OCI-LY7 (cell line): ENCODE data around the gene CPSF3. TPM values are rescaled to one million over a fixed set of nuclear protein-coding genes. Genes with fewer than 3 reads are reported as not detected.

Experiments used
- Bru-seq: library from RNA; stranded (reverse); fragments of 400-500 nt; gene quantifications from one replicate; lab custom pipeline; 2021; lab: Mats Ljungman, UMichigan
- BruChase-seq, 2 experiments: library from RNA; stranded (reverse); fragments of 400-500 nt; gene quantifications; one replicate each; lab custom pipeline; 2021; lab: Mats Ljungman, UMichigan
- BruUV-seq: library from RNA; stranded (reverse); fragments of 400-500 nt; replicated peaks from 2 replicates; lab custom pipeline; 2021; lab: Mats Ljungman, UMichigan
- CTCF ChIA-PET: fragments of 300-600 bp; sonication (Branson Sonifier 250); formaldehyde crosslinking; loops from one replicate; lab custom pipeline; 2022; ENCODE audit warnings: antibody characterized with exemption; ENCODE audit not compliant: unreplicated experiment; lab: Charles Lee
- POLR2A ChIA-PET: fragments of 300-600 bp; sonication (Branson Sonifier 250); formaldehyde crosslinking; loops from one replicate; lab custom pipeline; 2022; ENCODE audit warnings: antibody characterized with exemption; lab: Charles Lee
- DNase-seq: peaks from one replicate; pipeline ENCODE4 v3.0.0-alpha.2; 2015; ENCODE audit warnings: low spot score
- H2AFZ ChIP-seq: fragments of 200-600 bp; sonication (generic), shearing (Covaris generic); 2 replicates; pipeline ENCODE4 v1.6.1; 2014; ENCODE audit warnings: mild to moderate bottlenecking, antibody characterized with exemption, low read length, moderate library complexity
- H3K27ac ChIP-seq: fragments of 200-600 bp; sonication (generic); 2 replicates; pipeline ENCODE4 v1.5.1; 2014; ENCODE audit warnings: mixed run types, low read depth, mild to moderate bottlenecking, moderate library complexity, low read length, inconsistent platforms; ENCODE audit not compliant: poor library complexity, severe bottlenecking
- H3K36me3 ChIP-seq: fragments of 200-600 bp; sonication (generic); 2 replicates; pipeline ENCODE4 v1.6.1; 2014; ENCODE audit warnings: mild to moderate bottlenecking, antibody characterized with exemption, low read length, moderate library complexity, mixed read lengths; ENCODE audit not compliant: insufficient read depth
- H3K4me1 ChIP-seq: fragments of 200-600 bp; sonication (generic); 2 replicates; pipeline ENCODE4 v1.5.1; 2014; ENCODE audit warnings: mild to moderate bottlenecking, low read length; ENCODE audit not compliant: insufficient read depth, poor library complexity, severe bottlenecking
- H3K4me2 ChIP-seq: fragments of 200-600 bp; sonication (generic); 2 replicates; pipeline ENCODE4 v1.6.1; 2014; ENCODE audit warnings: mild to moderate bottlenecking, low read length
- H3K4me3 ChIP-seq: fragments of 200-600 bp; sonication (generic); 2 replicates; pipeline ENCODE4 v1.5.1; 2014; ENCODE audit warnings: mild to moderate bottlenecking, low read depth, low read length; ENCODE audit not compliant: poor library complexity, severe bottlenecking
- H3K79me2 ChIP-seq: fragments of 200-600 bp; sonication (generic); 2 replicates; pipeline ENCODE4 v1.6.1; 2016; ENCODE audit warnings: low read depth, mild to moderate bottlenecking, low read length, moderate library complexity, mixed read lengths; ENCODE audit not compliant: insufficient read depth
- H3K9me2 ChIP-seq: fragments of 200-600 bp; sonication (generic); 2 replicates; pipeline ENCODE4 v1.6.1; 2016; ENCODE audit warnings: mild to moderate bottlenecking, low read length, mixed read lengths; ENCODE audit not compliant: insufficient read depth
- H3K9me3 ChIP-seq: fragments of 200-600 bp; sonication (generic); 2 replicates; pipeline ENCODE4 v1.6.1; 2014; ENCODE audit warnings: mild to moderate bottlenecking, mixed run types, low read length, mixed read lengths
- H4K20me1 ChIP-seq: fragments of 200-600 bp; sonication (generic); 2 replicates; pipeline ENCODE4 v1.6.1; 2014; ENCODE audit warnings: mild to moderate bottlenecking, antibody characterized with exemption, low read length, moderate library complexity, mixed read lengths; ENCODE audit not compliant: insufficient read depth
- EZH2phosphoT487 ChIP-seq: fragments of 200-600 bp; sonication (generic); IDR thresholded peaks from 2 replicates; pipeline ENCODE4 v1.6.1; 2018; ENCODE audit warnings: low read depth, borderline replicate concordance, mild to moderate bottlenecking, mixed run types, antibody characterized with exemption, low read length, moderate library complexity, mixed read lengths
- intact Hi-C: fragments of 100-400 bp; cut with micrococcal nuclease; formaldehyde crosslinking; loops from one replicate; pipeline ENCODE4 v1.10.0; 2022; ENCODE audit not compliant: unreplicated experiment
- long read RNA-seq: library from polyadenylated mRNA; stranded (forward); transcript quantifications from one replicate; pipeline ENCODE4 v2.0.0, GENCODE V29; 2022
- total RNA-seq, 2 experiments: library from RNA; depleted of rRNA in 1 of 2; stranded (reverse); fragments of >200 nt in 1 of 2; shearing (Covaris generic) in 1 of 2; gene quantifications; 2 replicates each; pipeline ENCODE4 v1.2.3, GENCODE V29; 2014 to 2022
- TF ChIP-seq, protein P1 (sequence below): fragments of 200-600 bp; sonication (generic); conservative IDR thresholded peaks from 2 replicates; pipeline ENCODE4 v1.5.1; 2014; ENCODE audit warnings: mild to moderate bottlenecking, antibody characterized with exemption, low read length, moderate library complexity, mixed read lengths

The CPSF3 gene
- 52.0 and 54.5 TPM in 2 replicates for total RNA-seq (2014; rRNA removed; shearing (Covaris generic))
- total RNA-seq (2022), result 88.3 and 95.2 TPM in 2 replicates
- percentile 75 among the genes with signal in this experiment for Bru-seq, nascent RNA
- BruChase-seq, experiment 1, labeled RNA remaining after a 6-hour chase, result percentile 73 among the genes with signal in this experiment
- percentile 71 among the genes with signal in this experiment for BruChase-seq, experiment 2, labeled RNA remaining after a 2-hour chase
- long read RNA-seq, transcript CPSF3-201 (18 exons, 2,345 nt), result major isoform, 313 of 342 reads
- long read RNA-seq, partial matches to known transcripts, result 9 of 342 reads
- long read RNA-seq, other reads (novel, unspliced or antisense), result 20 of 342 reads

DNA sequence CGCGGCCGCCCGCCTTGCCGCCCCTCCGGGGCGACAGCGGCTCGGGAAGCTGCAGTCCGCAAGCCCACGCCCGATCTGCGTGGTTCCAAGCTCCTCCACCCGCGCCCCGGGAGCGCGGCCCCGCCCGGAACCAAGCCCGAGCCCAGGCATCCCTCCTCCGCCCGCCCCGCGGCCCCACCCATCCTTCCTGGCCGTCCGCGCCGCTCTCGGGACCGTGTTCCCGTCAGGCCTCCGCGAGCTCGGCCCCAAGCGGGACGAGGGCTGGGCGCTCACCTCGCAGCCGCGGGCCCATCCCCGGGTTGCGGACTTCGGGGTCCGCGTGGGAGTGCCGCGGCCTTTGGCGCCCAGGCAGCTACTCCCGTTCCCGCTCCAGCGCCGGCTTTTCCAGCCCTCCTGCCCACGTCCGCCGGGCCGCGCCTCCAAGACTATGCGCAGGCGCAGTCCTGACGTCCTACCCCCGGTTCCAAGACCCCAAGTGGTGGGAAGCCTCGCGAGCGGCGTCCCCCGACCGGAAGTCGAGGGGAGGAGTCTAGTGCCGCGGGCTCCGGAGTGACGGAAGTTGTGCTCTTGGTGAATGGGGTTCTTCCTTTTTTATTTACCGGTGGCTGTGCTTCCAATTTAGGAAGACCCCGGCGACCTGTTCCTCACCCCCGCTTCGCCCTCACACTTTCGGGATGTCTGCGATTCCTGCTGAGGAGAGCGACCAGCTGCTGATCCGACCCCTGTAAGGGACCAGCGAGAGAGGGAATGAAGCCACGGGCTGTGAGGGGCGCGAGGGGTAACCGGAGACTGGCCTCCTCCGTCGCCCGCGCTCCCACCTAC, at the start of gene CPSF3, which contains the start of gene ITGB1BP1:
CPSF3 (plus strand) TSS at position 555 of the 822 bp plus-strand sequence; CDS start at position 675, 120 bp downstream.
ITGB1BP1 (minus strand) TSS at position 429 of the 822 bp plus-strand sequence. CDS start 4,831 bp downstream, outside the sequence.
- peak within 1 kb of the TSS; percentile 76 for H3K4me3 ChIP-seq
- ChIA-PET POLR2A (interaction anchor here (0.6 to 1.4 kb wide), 6 partner anchors 8 to 420 kb away, joined by 3 to 5 read pairs (median 3); partner anchors contain the start of genes TAF1B and YWHAQ), CTCF (interaction anchor here (1.2 kb wide), 1 partner anchor 133 kb away, joined by 4 read pairs; no protein-coding TSS in a partner anchor)
- peaks cover 25% of the 10 kb centered on the region for H3K4me1 ChIP-seq
- peaks cover 27% of the 10 kb centered on the region for H3K36me3 ChIP-seq
- peak; percentile 99 for DNase-seq
- intact Hi-C loops, result loop anchor here (1.0 to 5.0 kb wide), 5 partner anchors 51 to 419 kb away; partner anchors contain the start of genes ADAM17, TAF1B and YWHAQ
- H3K27ac ChIP-seq, result peak within 1 kb of the TSS; percentile 74
- H4K20me1 ChIP-seq, result peaks cover 4% of the 10 kb centered on the region; the same call in 1 of the 2 replicates
- no peak for TF ChIP-seq EZH2phosphoT487
- TF ChIP-seq, protein P1, sequence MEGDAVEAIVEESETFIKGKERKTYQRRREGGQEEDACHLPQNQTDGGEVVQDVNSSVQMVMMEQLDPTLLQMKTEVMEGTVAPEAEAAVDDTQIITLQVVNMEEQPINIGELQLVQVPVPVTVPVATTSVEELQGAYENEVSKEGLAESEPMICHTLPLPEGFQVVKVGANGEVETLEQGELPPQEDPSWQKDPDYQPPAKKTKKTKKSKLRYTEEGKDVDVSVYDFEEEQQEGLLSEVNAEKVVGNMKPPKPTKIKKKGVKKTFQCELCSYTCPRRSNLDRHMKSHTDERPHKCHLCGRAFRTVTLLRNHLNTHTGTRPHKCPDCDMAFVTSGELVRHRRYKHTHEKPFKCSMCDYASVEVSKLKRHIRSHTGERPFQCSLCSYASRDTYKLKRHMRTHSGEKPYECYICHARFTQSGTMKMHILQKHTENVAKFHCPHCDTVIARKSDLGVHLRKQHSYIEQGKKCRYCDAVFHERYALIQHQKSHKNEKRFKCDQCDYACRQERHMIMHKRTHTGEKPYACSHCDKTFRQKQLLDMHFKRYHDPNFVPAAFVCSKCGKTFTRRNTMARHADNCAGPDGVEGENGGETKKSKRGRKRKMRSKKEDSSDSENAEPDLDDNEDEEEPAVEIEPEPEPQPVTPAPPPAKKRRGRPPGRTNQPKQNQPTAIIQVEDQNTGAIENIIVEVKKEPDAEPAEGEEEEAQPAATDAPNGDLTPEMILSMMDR, result no peak
- H3K4me2 ChIP-seq, result peak within 1 kb of the TSS; percentile 95
- peak within 1 kb of the TSS; percentile 73 for H2AFZ ChIP-seq
- H3K9me2 ChIP-seq, result no peaks in the 10 kb centered on the region
- no peaks in the 10 kb centered on the region for H3K9me3 ChIP-seq
- BruUV-seq, result no TSS peak
- H3K79me2 ChIP-seq, result peaks cover 75% of the 10 kb centered on the region

DNA sequence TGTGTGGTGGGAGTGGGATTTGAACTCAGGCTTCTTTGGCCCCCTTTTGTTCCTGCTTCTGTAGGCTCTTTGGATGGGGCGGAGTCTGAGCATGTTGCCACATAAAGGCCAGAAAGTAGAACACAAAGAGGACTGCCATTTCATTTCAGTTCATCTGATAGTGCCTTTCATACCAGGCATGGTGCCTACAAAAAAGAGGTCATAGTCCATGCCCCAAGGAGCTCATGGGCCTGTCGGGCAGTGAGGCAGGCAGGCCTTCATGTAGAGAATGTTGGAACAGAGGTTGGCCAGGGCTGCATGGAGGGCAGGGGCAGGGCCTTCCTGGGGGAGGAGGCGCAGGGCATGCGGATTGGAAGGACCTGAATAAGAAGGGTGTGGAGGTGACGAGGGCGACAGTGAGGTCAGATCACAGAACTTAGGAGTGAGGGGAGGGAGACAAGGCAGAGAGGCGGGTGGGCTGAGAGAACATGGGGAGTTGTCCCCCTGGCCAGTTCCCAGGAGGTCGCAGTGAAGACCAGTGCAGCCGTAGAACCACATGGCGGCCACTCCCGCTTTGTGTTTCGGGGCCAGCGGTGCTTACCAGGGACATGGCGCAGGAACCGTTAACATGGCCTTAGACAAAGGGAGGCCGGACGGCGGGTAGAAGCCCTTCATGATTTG, 49.3 kb upstream of the CPSF3 start:
- Histone ChIP-seq H4K20me1 (no peaks in the 10 kb centered on the region), H3K9me3 (no peaks in the 10 kb centered on the region), H3K4me3 (no peak overlapping the region), H2AFZ (no peak overlapping the region), H3K27ac (no peak overlapping the region), H3K36me3 (no peaks in the 10 kb centered on the region), H3K9me2 (no peaks in the 10 kb centered on the region), H3K4me2 (no peak overlapping the region), H3K79me2 (no peaks in the 10 kb centered on the region), H3K4me1 (peaks cover 46% of the 10 kb centered on the region)
- intact Hi-C loops, result loop anchor here (5.0 kb wide), 1 partner anchor 167 kb away; the partner anchor contains the start of gene ASAP2
- DNase-seq, result no peak
- ChIA-PET POLR2A (interaction anchor here (0.7 kb wide), 1 partner anchor 13 kb away, joined by 3 read pairs; no protein-coding TSS in a partner anchor), CTCF (no interaction called here)
- BruUV-seq, result no TSS peak
- TF ChIP-seq EZH2phosphoT487, result no peak
- TF ChIP-seq, protein P1, result no peak
